Thyroid gland (tissue), 4 donors: ENCODE results near the gene PTPRN2.

Source experiments
- POLR2A ChIP-seq, 2 donors: fragments of 450-650 bp; IDR thresholded peaks; one replicate each; pipeline ENCODE4 v1.6.1; 2017; ENCODE audit warnings: antibody characterized with exemption in 2 of 2, mild to moderate bottlenecking in 2 of 2, moderate library complexity in 1 of 2
- TF ChIP-seq, protein P1 (sequence below), 6 experiments: fragments of 200-600 bp in 3 of 6; fragments of 450-650 bp in 3 of 6; sonication (generic) in 3 of 6; IDR thresholded peaks; one replicate each; pipeline ENCODE4 v1.5.1; 2016 to 2019; ENCODE audit warnings: antibody characterized with exemption in 6 of 6, mild to moderate bottlenecking in 2 of 6, inconsistent platforms in 1 of 6, moderate library complexity in 1 of 6

DNA sequence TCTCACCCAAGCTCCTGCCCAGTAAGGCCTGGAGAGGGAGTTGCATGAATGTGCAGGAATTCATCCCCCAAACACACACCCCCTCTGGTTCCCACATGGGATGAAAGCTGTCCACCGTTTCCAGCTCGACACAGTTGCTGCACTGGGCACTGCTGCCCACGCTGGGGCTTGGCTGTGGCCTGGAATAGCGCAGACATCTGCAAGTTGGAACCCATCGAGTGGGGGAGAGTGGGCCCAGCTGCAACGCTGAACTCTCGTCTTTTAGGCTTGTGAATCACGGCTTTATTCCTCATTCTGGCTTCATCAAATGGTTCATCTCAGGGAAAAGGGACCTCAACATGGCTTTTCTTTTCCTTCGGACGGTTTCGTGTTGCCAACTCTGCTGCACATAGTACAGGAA is 986.1 kb downstream of the PTPRN2 start:
- TF ChIP-seq, protein P1, sequence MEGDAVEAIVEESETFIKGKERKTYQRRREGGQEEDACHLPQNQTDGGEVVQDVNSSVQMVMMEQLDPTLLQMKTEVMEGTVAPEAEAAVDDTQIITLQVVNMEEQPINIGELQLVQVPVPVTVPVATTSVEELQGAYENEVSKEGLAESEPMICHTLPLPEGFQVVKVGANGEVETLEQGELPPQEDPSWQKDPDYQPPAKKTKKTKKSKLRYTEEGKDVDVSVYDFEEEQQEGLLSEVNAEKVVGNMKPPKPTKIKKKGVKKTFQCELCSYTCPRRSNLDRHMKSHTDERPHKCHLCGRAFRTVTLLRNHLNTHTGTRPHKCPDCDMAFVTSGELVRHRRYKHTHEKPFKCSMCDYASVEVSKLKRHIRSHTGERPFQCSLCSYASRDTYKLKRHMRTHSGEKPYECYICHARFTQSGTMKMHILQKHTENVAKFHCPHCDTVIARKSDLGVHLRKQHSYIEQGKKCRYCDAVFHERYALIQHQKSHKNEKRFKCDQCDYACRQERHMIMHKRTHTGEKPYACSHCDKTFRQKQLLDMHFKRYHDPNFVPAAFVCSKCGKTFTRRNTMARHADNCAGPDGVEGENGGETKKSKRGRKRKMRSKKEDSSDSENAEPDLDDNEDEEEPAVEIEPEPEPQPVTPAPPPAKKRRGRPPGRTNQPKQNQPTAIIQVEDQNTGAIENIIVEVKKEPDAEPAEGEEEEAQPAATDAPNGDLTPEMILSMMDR (IDR thresholded peaks at IDR 0.05): no peak
- no peak for TF ChIP-seq POLR2A (IDR thresholded peaks at IDR 0.05)
